ENCODE measurements around the gene EFNA5.

The EFNA5 gene

DNA sequence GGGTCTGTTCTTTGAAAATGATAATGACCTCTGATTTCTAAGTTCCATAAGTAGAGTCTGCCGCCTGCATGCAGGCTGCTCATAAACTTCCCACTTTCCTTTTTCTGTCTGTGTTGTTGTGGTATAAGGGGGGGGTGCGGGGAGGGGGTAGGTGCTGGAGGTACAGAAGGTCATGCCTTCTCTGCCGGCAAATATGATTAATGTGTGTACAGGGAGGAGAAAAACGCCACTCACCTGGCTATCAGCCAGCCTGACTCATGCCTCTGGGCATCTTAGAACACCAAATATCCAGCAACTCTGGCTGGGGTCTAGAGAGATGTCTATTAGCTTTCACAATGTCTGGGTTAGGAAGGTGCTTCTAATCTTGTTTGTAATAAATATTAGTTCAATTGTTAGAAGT is 128.3 kb downstream of the EFNA5 start:
- DNase-seq: no peak

DNA sequence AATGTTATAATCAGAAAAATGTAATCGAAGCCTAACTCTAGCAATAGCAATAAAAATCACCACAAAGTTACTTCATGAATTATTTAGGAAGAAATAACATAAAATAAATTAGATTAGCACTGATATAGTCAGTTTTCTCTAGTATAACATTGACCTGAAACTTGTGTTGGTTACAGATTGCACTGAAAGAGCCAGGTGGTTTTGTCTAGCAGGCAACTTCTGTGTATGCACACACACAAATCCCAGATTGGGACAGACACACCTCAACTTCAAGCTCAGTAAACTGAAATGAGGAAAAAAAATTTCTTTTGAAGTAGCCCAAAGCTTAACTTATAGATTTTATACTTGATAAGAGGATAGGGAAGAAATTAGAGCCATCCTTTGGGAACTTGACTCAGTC is 129.3 kb downstream of the EFNA5 start:
- no peak for DNase-seq

DNA sequence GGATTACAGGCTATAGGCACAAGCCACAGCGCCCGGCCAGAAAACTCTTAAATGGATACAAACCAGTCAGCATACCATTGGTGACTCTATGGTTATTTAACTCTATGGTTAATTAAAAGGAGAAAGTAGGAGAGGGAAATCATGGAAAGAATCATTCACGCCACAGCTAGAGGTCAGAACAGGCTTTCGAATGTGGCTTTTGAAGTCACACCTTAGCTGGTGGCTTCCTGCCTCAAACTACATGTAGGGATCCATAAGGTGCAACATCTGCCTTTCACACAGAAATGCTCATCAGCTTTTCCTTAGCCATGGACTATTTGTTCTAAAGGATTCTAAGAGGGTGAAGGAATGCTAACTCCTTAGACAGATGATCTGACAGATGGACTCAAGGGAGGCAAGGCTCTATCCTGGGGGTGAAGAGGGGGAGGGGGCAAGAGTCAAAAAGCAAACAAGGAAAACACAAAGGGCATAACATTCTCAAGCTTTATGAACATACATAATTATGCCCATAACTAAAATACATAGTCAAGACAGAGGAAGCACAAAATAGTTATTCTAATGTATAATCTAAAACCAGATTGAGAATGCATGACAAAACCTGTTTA is 130.9 kb downstream of the EFNA5 start:
- no peak for DNase-seq

DNA sequence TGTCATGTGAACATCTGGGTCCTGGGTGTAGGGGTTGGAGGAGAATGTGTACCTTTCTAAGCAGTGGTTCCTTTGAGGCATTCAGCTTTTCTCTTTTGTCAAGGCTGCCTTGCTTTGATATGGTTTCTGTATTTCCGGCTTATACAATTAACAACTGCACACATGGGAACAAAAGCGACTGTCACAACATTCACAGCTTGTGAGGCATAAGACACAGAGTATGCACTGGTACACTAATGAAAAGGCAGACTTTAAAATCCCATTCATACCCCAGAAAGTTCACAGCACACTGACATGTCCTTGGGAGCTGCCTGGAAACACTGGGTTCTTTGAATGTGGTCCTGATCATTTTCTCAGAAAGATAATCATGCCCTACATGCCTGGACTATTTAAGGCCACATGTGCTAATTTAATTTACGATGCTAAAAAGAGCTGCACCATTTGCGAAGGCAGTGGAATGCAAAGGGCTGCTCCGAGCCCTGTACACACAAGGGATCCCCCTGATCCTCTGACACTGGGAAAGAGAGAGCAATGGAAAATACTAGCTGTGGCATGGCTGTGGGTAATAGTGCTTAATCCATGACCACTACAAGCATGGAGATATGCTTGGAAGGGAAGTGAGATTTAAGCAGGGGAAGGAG is 131.8 kb downstream of the EFNA5 start:
- no peak for DNase-seq

DNA sequence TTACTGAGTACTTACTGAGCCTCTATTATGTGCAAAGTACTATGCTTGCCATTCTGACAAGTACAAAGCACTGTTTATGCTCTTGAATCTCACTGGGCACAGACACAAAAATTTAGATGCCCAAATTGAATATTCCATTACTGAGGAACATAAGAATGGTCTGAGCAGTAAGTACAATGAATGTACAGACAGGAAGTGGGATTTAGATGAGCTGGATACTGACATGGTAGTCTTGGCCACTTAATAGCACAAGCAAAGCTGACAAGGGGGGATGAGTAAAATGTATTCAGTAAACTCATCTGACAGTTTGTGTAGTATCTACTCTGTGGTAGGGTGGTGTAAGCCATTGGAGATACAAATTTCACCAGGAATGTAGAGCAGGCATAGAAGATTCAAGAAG is 132.4 kb downstream of the EFNA5 start:
- DNase-seq: no peak

DNA sequence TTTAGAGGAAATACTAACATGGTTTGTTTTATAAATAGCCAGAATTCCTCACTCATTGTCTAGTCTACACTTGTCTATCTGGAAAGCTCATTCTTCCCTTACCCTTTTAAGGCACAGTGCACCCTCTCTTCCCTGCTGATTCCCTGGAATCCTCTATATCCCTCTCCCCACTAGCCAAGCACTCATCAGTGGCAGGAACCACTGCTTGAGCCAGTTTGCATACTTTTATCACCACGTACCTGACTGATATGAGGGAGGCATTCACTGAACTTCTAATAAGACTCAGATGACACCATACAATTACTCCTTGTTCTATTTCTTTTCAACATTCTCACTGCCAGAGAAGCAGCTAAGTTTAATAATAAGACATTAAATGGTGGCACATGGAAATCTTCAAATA is 134.9 kb downstream of the EFNA5 start:
- no peak for DNase-seq

DNA sequence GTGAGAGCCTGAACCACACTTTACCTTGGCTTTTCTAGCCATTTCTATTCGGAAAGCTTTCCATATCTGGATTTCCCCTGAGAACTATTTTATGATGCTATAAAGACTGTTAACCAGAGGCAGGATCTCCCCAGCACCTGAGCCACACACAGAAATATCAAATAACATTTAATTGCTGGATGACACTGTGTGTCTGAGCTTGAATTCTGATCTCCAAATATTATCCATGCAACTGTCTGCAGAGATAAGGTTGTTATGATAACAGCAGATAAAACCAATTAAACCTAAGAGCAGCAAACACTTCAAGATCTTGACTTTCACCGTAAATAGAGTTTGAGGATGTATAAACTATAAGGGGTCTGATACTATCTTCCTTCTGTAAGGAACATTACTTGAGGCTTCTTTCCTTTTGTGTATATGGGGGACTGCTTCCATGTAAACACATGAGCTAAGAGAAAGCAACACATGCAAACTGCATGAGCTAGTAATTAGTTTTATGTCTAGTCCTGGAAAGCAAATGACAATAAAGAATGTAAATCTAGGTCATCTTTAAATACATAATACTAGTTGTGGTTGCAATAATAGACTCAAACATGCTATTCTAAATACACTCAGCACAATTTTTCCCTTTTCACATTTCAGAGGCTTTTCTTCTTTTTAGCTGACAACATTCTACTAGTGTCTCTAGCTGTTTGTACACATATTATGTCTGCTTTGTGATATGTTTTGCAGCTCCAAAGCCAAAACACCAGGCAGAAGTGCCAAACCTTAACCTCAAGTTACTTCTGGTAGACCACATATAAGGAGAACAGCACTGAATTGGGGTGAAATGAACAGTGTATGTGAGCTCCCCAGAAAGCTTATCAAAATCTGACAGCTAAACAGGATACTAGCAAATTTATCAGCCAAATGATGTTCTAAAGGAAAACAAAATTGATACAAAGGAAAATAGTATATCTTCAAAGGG is 136.5 kb downstream of the EFNA5 start:
- no peak for DNase-seq

DNA sequence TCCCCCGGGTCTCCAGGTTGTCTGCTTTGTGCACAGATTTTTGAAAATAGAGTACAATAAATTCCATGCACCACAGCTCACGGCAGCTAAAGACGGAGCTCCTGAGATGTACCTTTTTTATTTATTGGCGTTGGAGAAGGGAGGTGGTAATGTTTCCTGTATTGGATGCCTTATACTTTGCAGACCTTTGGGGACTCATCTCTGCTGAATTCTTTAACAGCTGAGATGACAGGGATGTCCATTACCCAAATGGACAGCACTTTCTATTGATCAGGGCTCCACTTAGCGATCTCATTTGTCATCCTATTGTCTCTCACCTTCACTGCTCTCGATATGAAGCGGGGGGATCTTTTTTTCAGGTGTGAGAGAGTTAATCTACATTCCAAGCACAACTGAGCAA is 137.8 kb downstream of the EFNA5 start:
- no peak for DNase-seq

DNA sequence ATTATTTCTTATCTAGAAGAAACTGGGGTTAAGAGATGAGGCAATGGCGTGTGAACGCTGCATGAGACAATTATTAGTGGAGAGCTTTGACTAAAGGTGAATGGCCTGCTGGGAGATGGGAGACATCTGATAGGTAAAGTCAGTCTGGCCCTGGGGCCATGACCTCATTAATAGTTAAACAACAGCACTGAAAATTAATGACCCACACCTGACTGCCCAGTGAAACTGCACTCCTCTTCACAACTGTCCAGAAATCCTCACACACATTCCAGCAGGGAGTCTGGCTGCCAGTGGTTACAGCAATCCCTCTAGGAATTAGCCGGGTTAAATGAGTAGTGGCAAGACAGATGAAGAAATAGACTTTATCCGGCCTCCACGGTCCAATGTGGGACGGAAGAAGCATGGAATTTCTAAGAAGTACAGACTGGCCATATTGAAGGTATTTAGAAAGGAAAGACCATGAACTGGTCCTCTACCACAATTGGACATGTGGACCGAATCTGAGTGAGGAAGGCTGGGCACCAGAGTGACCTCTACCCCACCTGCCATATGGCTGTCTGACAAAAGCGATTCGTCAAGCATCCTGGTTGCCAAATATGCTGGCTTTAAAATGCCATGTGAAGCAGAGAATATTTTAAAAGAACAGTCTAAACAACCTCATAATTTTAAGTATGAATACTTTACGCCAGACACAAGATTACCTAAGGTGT is 138.4 kb downstream of the EFNA5 start:
- no peak for DNase-seq

DNA sequence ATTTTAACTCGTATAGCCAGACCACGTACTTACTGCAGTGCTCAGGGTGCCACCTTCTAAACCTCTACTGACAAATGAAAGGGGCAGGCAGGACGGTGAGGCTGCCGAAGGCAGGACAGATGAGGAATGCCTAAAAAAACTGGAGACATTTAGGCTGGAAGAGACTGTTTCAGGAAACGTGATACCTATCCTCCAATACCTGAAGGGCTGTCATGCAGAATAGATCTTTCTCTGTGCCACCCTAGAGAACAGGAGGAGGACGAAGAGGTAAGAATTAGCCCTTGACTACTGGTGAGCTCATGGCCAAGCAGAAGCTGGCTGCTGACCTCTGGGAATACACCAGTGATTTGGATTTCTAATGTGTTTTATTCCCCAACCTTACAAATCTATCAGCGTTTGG is 139.4 kb downstream of the EFNA5 start:
- no peak for DNase-seq

DNA sequence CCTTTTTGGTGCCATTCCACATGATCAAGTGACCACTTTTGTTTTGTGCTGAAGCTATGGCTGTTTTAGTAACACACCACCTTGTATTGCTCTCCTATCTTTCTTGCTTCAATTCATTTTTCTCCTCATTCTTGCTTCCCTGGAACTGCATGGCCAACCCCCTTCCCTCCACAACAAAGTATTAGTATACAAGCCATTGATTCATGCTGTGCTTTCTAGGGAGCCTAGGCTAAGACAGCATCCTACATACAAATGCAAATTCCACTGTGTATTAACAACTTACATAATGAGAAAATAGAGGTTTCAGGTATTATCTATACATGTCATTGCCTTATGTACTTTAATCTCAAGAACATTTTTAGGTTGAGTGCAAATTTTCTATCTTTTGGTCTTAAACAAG is 141.1 kb downstream of the EFNA5 start:
- DNase-seq: no peak

DNA sequence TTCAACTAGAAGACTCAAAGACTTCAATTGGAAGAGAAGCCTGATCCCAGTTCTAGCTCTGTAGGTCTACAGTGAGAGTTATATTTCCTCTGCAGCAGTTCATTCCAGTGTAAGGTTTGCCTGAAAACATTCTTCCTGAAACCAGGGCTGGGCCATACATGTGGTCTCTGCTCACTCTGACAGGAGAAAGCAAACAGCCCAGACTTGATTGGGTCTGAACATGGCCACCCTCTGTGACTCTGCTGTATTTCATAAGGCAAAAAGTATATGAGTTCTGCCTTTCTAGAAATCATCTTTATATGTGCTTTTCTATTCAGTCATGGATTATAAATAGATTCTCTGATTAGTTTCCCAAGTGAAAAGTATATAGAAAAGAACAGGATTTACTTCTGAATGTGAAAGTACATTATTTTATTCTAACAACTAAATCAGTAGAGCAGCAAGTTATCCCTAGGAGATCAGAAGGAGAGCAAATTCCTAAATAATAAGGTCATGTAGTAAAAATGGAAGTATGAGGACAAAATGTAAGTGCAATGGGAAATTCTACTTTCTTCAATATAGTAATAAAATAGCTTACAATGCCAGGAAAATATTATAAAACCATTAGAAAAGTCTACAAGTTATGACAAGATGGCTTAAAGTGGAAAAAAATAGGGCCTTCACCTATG is 144.3 kb downstream of the EFNA5 start:
- no peak for DNase-seq

DNA sequence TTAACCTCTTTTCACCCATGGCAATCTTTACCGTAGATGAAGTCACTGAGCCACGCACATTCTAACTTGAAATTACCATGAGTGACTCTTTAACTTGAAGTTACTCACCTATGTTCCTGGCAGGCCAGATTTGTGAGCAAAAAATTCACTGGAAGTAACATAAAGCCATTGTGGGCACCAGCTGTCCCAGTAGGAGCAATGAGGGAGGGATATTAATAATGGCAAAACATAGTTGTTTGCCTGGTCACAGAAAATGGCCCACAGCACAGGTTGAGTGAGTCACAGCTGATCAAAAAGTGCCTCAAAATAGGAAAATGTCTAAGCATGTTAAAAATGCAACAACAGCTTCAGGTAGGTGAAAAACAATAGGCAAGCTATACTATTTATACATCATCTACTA is 146.6 kb downstream of the EFNA5 start:
- DNase-seq: no peak

DNA sequence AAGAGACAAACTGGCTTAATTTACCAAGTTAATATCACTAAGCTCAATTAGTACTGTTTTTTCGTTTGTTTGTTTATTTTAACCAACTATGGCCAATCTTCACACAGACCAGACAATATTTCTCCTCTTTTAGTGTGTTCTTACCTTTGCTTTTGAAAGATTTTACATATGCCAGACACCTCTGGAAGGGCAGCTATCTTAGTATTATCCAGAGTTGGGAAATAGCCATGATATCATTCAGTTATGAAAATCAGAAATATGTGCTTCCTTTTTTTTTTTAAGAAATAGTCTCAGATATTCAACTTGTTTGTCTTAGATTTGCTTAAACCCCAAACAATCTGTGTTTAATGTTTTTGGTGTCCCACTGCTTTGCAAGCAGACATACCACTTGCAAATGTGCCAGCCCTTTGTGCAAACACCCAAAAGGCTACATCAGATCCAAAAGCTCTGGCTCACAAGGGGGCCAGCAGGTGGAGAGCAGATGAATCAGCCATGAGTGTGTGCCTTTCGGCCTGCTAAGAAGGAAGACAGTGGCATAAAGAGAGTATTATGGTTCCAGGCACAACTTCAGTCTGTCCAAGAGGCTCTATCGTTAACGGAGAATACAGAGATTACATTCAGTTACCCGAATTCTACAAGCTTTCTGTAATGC is 147.6 kb downstream of the EFNA5 start:
- no peak for DNase-seq

DNA sequence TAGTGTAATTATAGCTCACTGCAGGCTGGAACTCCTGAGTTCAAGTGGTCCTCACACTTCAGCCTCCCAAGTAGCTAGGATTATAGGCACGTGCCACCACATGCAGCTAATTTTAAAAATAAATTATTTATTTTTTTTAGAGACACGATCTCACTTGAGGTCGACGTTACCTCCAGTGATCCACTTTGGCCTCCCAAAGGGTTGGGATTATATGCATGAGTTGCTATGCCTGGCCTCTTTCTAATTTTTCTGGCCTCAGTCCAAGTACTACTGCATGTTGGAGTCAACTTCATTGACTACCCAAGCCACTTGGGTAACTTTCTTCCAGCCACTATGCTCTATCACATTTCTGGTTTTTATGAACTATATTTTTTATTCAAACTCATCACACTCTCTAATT is 148.3 kb downstream of the EFNA5 start:
- DNase-seq: no peak

DNA sequence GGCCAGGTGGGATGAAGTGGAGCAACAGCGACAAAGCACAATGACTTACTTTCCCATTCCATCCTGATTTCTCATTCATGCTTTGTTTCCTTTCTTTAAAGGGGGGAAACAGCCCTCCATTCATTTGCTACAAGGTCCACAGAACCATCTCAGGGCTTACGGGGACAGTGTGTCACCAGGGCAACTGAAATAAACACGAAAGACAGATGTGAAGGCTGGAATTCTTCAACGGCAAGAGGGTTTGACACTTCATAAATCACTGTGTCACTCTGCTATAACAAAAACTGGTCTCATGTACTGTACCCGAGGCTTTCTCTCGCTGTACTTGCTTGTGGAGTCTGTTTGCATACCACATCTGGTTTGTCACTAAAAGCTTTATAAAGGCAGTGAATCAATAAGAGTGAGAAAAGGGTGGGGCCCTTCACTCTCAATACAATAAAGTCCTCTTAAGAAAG is 150.8 kb downstream of the EFNA5 start:
- no peak for DNase-seq

DNA sequence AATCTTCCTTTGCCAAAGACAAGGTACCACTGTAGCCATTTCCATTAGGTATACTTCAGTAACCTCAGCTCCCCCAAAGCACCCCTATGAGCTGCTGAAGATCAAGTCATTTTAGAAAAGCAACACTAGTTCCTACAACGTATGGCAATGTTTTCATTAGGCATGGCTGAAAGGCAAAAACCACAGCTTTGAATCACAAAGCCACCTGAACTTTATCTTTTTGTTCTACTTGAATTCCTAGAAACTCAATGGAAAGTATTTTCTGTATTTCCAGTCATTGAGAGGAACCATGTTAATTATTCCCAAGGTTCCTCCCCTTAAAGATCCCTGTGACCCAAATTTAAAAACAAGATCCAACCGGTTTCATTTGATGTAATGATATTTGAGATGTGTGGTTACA is 152.1 kb downstream of the EFNA5 start:
- DNase-seq: no peak

DNA sequence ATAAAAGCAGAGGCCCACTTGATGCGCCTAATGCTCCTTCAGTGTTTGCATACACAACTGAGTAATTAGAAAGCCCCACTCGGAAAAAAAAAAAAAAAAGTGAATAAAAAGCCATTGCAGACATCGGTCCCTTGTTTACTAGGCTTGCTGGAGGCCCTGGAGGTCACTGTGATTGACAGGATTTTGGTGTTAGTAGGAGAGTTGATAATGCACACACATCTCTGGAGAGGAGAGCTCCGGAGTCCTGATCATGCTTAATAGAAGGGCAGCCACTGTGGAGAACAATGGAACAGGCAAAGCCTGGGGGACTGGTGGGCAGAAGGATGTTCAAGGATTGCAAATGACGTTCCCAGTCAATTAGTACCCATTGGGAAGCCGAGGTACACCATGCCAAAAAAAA is 152.5 kb downstream of the EFNA5 start:
- no peak for DNase-seq

DNA sequence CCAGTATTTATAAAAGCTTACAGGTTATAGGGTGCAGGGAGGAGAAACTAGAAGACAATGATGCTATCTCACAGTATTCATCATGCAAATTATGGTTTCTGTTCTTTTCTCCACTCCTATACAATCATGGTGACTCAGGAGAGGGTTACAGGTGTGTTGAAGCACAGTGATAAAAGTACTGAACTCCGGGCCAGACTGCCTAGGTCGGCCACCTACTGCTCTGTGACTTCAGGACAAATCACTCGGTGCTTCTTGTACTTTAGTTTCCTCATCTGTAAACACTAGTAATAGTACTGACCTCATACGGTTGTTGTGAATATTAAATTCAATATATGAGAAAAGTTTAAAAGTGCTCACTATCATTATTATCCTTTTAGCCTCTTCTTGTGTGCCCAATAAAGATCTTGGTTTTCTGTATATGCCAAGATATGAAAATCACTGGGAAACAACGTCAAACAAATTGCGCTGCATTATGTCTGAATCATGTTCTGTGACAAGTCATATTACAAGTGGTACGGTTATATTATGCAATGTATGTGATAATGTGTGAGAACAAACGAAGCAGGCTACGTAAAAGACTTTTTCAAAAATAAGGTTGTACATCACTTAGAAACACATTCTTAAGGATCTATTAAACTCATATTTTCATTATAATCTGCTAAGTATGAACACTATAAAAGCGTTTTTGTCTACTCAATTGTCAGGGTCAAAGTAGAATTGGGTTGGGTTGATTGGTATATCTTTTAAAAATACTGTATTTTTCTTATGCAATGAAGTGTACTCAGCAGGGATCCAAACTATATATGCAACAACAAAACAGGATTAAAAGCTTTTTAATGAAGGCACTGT is 153.3 kb downstream of the EFNA5 start:
- no peak for DNase-seq

DNA sequence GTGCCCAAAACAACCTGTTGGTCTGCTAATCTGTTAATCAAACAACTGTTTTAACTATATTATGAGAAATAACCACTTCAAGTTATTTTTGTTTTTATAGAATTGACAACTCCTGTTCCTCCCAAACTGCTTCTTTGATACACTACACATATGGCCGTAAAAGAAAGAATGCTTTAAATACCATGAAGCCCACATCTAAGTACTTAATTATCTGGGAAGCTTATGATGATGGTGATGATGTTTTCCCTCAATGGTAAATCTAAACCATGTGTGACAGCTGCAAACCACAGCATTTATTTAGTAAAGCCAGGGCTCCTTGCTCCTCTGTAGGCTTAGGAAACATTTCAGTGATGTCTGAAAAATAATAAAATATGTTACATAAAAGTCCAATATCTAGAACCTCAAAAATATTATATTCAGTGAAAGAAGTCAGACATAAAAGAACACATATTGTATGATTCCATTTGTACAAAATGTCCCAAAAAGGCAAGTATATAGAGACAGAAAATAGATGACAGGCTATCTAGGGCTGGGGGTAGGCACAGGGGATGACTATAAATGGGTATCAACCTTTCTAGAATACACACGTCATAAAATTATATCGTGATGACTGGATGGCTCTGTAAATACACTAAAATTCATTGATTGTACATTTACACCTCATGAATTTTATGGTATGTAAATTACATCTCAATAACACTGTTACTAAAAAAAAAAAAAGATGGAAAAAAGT is 154.1 kb downstream of the EFNA5 start:
- DNase-seq: no peak

Data from activated CD4-positive, CD25-positive, alpha-beta regulatory T cell treated with anti-CD3 and anti-CD28 coated beads, Interleukin-2, amount 50 U/mL, for 72 hours (primary cell).